Hepatocyte (in vitro differentiated cells): ENCODE results near the gene PRTFDC1. TPM values are rescaled to one million over a fixed set of nuclear protein-coding genes. Genes with fewer than 3 reads are reported as not detected.

Experiments
- DNase-seq: peaks from one replicate; pipeline ENCODE4 v3.0.0-alpha.2; 2016; ENCODE audit warnings: low spot score
- H2AFZ ChIP-seq: fragments of 200-600 bp; sonication (generic); 2 replicates; pipeline ENCODE4 v1.6.0; 2016; ENCODE audit warnings: antibody characterized with exemption, mild to moderate bottlenecking
- H3K27ac ChIP-seq: fragments of 200-600 bp; sonication (generic); 2 replicates; pipeline ENCODE4 v1.5.1; 2016; ENCODE audit warnings: mild to moderate bottlenecking
- H3K27me3 ChIP-seq: fragments of 200-600 bp; sonication (generic); 2 replicates; pipeline ENCODE4 v1.6.1; 2016
- H3K36me3 ChIP-seq: fragments of 200-600 bp; sonication (generic); replicated peaks from 2 replicates; pipeline ENCODE4 v1.5.1; 2016; ENCODE audit warnings: low read depth; ENCODE audit not compliant: insufficient read depth
- H3K4me1 ChIP-seq: fragments of 200-600 bp; sonication (generic); 2 replicates; pipeline ENCODE4 v1.5.1; 2016; ENCODE audit warnings: mild to moderate bottlenecking, moderate library complexity; ENCODE audit not compliant: insufficient read depth
- H3K4me2 ChIP-seq: fragments of 200-600 bp; sonication (generic); 2 replicates; pipeline ENCODE4 v1.6.0; 2016
- H3K4me3 ChIP-seq: fragments of 200-600 bp; sonication (generic); 2 replicates; pipeline ENCODE4 v1.5.1; 2016; ENCODE audit warnings: mild to moderate bottlenecking
- H3K79me2 ChIP-seq: fragments of 200-600 bp; sonication (generic); 2 replicates; pipeline ENCODE4 v1.6.0; 2017; ENCODE audit warnings: mild to moderate bottlenecking
- H3K9me2 ChIP-seq: fragments of 200-600 bp; sonication (generic); replicated peaks from 2 replicates; pipeline ENCODE4 v1.6.0; 2017; ENCODE audit warnings: mild to moderate bottlenecking; ENCODE audit not compliant: insufficient read depth
- H3K9me3 ChIP-seq: fragments of 200-600 bp; sonication (generic); 2 replicates; pipeline ENCODE4 v1.5.1; 2016; ENCODE audit warnings: low read depth, mild to moderate bottlenecking
- H4K20me1 ChIP-seq: fragments of 200-600 bp; sonication (generic); 2 replicates; pipeline ENCODE4 v1.6.0; 2016; ENCODE audit warnings: mild to moderate bottlenecking; ENCODE audit not compliant: insufficient read depth, poor library complexity, severe bottlenecking
- CTCF ChIP-seq: fragments of 200-600 bp; sonication (generic); IDR thresholded peaks from 2 replicates; pipeline ENCODE4 v1.5.1; 2016; ENCODE audit warnings: antibody characterized with exemption, mild to moderate bottlenecking; ENCODE audit not compliant: poor library complexity
- EZH2 ChIP-seq: fragments of 200-600 bp; sonication (generic); IDR thresholded peaks from 2 replicates; pipeline ENCODE4 v1.6.1; 2016; ENCODE audit warnings: antibody characterized with exemption, mild to moderate bottlenecking, borderline replicate concordance
- EZH2phosphoT487 ChIP-seq: fragments of 200-600 bp; sonication (generic); IDR thresholded peaks from one replicate; pipeline ENCODE4 v1.6.1; 2018; ENCODE audit warnings: antibody characterized with exemption, mild to moderate bottlenecking, low read depth, moderate library complexity; ENCODE audit not compliant: unreplicated experiment, severe bottlenecking
- WGBS: methylation state at CpG from one replicate; pipeline ENCODE4 v1.1.6; 2016; ENCODE audit warnings: low lambda C conversion rate; ENCODE audit errors: missing lambda C conversion rate; 5-methylcytosine and 5-hydroxymethylcytosine counted together
- polyA plus RNA-seq: library from polyadenylated mRNA; unstranded; fragments of >200 nt; fragmentation: Nextera tagmentation; extraction: Ambion mirVana; gene quantifications from 2 replicates; pipeline ENCODE4 v1.2.1, GENCODE V29; 2016
- total RNA-seq: library from RNA; depleted of rRNA; stranded (reverse); fragments of >200 nt; gene quantifications from 2 replicates; pipeline ENCODE4 v1.2.3, GENCODE V29; 2014

The PRTFDC1 gene
- total and polyA plus RNA-seq, 2 experiments from 2014 or later, result 6.4 to 14.7 TPM

DNA sequence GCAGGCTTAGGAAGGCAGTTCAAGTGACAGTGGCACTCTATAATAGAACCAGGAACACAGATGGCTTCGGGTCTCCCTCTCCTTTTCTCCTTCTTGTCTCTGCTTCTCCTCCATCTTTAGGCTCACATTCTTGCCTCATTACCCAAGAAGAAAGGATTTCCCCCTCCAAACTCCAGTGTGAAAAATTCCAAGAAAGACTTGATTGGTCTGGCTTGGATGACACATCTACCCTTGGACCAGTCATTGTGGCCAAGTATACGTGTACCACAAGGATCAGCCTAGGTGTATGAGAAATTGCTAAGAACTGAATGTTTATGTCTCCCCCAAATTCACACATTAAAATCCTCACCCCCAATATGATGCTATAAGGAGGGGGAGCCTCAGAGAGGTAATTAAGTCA, 53.9 kb downstream of the PRTFDC1 start:
- H3K9me3 ChIP-seq, result no peaks in the 10 kb centered on the region
- TF ChIP-seq CTCF, result no peak
- no peak for TF ChIP-seq EZH2phosphoT487
- no peak for TF ChIP-seq EZH2
- H3K4me3 ChIP-seq, result no peak overlapping the region
- H3K4me1 ChIP-seq, result peaks cover 11% of the 10 kb centered on the region
- no peaks in the 10 kb centered on the region for H3K36me3 ChIP-seq
- no peak overlapping the region for H3K4me2 ChIP-seq
- 94% methylated on average over 2 of the region's 2 CpGs for WGBS
- no peaks in the 10 kb centered on the region for H3K79me2 ChIP-seq
- no peaks in the 10 kb centered on the region for H3K9me2 ChIP-seq
- no peak overlapping the region for H2AFZ ChIP-seq
- no peaks in the 10 kb centered on the region for H4K20me1 ChIP-seq
- no peak for DNase-seq
- no peak overlapping the region for H3K27ac ChIP-seq
- H3K27me3 ChIP-seq, result no peaks in the 10 kb centered on the region

DNA sequence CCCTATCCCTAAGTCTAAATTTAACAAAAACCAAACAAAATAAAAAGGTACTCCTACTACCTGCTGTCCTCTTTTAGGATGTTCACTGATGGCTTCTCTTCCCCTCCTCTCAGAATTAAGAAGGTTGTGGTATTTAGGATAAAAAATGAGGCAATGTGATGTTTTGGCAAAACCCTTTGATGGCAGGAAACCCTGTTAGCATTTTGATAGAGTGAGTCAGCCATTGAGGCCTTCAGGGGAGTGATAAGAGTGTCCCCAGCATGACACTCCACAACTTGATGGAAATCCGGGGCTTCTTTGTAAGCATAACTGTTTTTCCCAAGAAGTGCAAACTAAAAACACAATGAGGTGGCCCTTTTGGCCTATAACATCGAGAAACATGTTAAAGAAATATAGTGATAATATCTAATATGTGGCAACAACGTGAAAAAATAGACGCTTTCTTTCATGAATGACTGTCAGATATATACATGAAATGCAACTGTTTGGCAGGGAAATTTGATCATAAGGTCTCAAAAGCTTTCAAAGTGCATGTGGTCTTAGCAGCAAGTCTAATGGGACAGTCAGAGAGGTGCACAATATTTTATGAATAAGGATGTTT, 55.0 kb downstream of the PRTFDC1 start:
- DNase-seq, result no peak
- 66% methylated on average over 4 of the region's 4 CpGs for WGBS
- Histone ChIP-seq H3K4me3 (no peak overlapping the region), H3K27ac (no peak overlapping the region), H3K36me3 (no peaks in the 10 kb centered on the region), H3K27me3 (no peaks in the 10 kb centered on the region), H3K4me2 (no peak overlapping the region), H3K4me1 (peaks cover 9% of the 10 kb centered on the region), H3K9me3 (no peaks in the 10 kb centered on the region), H3K9me2 (no peaks in the 10 kb centered on the region), H3K79me2 (no peaks in the 10 kb centered on the region), H4K20me1 (no peaks in the 10 kb centered on the region), H2AFZ (no peak overlapping the region)
- no peak for TF ChIP-seq CTCF
- TF ChIP-seq EZH2, result no peak
- TF ChIP-seq EZH2phosphoT487, result no peak

DNA sequence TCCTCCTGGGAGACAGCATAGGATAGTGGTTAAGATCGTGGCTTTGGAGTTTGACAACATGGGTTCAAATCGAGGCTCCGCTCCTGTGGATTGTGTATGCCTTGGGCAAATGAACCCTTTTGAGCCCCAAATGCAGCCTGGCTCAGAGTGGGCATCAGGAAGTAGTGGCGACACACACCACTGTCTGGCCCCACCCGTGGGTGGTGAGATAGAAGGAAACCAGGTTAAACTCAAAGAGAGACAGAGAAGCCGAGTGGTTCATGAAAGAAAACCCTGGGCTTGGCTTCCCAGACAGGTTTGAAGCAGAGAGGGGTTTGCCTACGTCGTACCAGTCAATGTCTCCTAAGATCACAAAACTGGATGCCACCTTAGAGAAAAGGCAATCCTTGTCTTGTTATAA, 57.7 kb downstream of the PRTFDC1 start:
- Histone ChIP-seq H3K9me2 (no peaks in the 10 kb centered on the region), H3K79me2 (no peaks in the 10 kb centered on the region), H3K4me1 (no peaks in the 10 kb centered on the region), H3K36me3 (no peaks in the 10 kb centered on the region), H3K27ac (no peak overlapping the region), H3K4me3 (no peak overlapping the region), H3K9me3 (no peaks in the 10 kb centered on the region), H3K4me2 (no peak overlapping the region), H4K20me1 (no peaks in the 10 kb centered on the region), H2AFZ (no peak overlapping the region), H3K27me3 (no peaks in the 10 kb centered on the region)
- 94% methylated on average over 8 of the region's 8 CpGs for WGBS
- TF ChIP-seq CTCF (no peak), EZH2phosphoT487 (no peak)
- DNase-seq, result no peak

DNA sequence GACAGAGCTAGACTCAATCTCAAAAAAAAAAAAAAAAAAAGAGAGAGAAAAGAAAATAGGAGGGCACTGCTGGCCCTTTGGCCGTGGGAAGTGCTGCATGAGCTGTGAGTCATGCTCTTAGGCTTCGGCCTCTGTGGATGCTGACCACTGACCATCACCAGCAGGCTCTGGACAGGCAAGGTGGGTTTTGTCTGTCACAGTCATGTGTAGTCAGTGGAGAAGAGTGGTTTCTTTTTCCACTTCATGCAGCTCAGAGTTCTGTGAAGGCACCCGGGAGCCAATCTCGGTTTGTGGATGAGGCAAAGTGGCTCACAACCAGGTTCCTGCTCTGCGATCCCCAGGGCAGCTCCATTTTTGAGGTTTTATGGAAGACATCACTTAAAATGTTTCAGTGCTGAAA, 58.1 kb downstream of the PRTFDC1 start:
- no peak for TF ChIP-seq EZH2phosphoT487
- no peak for TF ChIP-seq EZH2
- no peak for TF ChIP-seq CTCF
- H3K79me2 ChIP-seq, result no peaks in the 10 kb centered on the region
- H3K4me3 ChIP-seq, result no peak overlapping the region
- no peak overlapping the region for H3K27ac ChIP-seq
- no peaks in the 10 kb centered on the region for H3K4me1 ChIP-seq
- 87% methylated on average over 5 of the region's 5 CpGs for WGBS
- no peaks in the 10 kb centered on the region for H4K20me1 ChIP-seq
- no peaks in the 10 kb centered on the region for H3K36me3 ChIP-seq
- H2AFZ ChIP-seq, result no peak overlapping the region
- no peaks in the 10 kb centered on the region for H3K27me3 ChIP-seq
- DNase-seq, result no peak
- H3K4me2 ChIP-seq, result no peak overlapping the region
- no peaks in the 10 kb centered on the region for H3K9me2 ChIP-seq
- H3K9me3 ChIP-seq, result no peaks in the 10 kb centered on the region
